Panc1 (cell line): ENCODE data around the gene CYSTM1. TPM values are rescaled to one million over a fixed set of nuclear protein-coding genes. Genes with fewer than 3 reads are reported as not detected.

Experiments
- ATAC-seq: fragments of 200-7000 bp; cut with Tn5 transposase; 2 replicates; pipeline ENCODE4 v1.9.1; 2020; ENCODE audit warnings: mild to moderate bottlenecking, moderate library complexity
- BruUV-seq: library from RNA; stranded (reverse); fragments of 400-500 nt; replicated peaks from 2 replicates; lab custom pipeline; 2021; lab: Mats Ljungman, UMichigan
- CTCF ChIA-PET: fragments of 300-600 bp; sonication (Branson Sonifier 250); formaldehyde crosslinking; loops from one replicate; lab custom pipeline; 2022; ENCODE audit warnings: antibody characterized with exemption; lab: Charles Lee
- POLR2A ChIA-PET: fragments of 300-600 bp; sonication (Branson Sonifier 250); formaldehyde crosslinking; loops from one replicate; lab custom pipeline; 2022; ENCODE audit warnings: antibody characterized with exemption; lab: Charles Lee
- DNase-seq: peaks from one replicate; pipeline ENCODE4 v3.0.0-alpha.2; 2010; ENCODE audit warnings: low read depth, low spot score
- H3K27ac ChIP-seq: 2 replicates; pipeline ENCODE4 v1.5.1; 2011; ENCODE audit warnings: mild to moderate bottlenecking, low read length, inconsistent platforms
- H3K27me3 ChIP-seq: fragments of 200-500 bp; sonication (Bioruptor generic); 2 replicates; pipeline ENCODE4 v1.6.0; 2014; ENCODE audit warnings: low read length, inconsistent platforms; ENCODE audit not compliant: control insufficient read depth, insufficient read depth
- H3K36me3 ChIP-seq: fragments of 200-500 bp; sonication (Bioruptor generic); 2 replicates; pipeline ENCODE4 v1.5.1; 2014; ENCODE audit warnings: inconsistent platforms, mild to moderate bottlenecking, low read length, moderate library complexity; ENCODE audit not compliant: control insufficient read depth, insufficient read depth
- H3K4me1 ChIP-seq: 2 replicates; pipeline ENCODE4 v1.5.1; 2011; ENCODE audit warnings: inconsistent platforms, mild to moderate bottlenecking, low read length, moderate library complexity; ENCODE audit not compliant: control insufficient read depth, insufficient read depth
- H3K4me3 ChIP-seq, 2 experiments: 2 replicates each; pipeline ENCODE4 v1.5.1; 2011 to 2012; ENCODE audit warnings: low read depth in 2 of 2, low read length in 2 of 2, mild to moderate bottlenecking in 2 of 2, inconsistent platforms in 1 of 2, moderate library complexity in 1 of 2
- H3K9me3 ChIP-seq: fragments of 200-500 bp; sonication (Bioruptor generic); 2 replicates; pipeline ENCODE4 v1.5.1; 2014; ENCODE audit warnings: low read depth, mild to moderate bottlenecking, inconsistent platforms, low read length, moderate library complexity; ENCODE audit not compliant: control insufficient read depth, insufficient read depth
- CTCF ChIP-seq: fragments of 450-650 bp; IDR thresholded peaks from 2 replicates; pipeline ENCODE4 v1.5.1; 2017; ENCODE audit warnings: mild to moderate bottlenecking
- POLR2AphosphoS5 ChIP-seq: IDR thresholded peaks from 2 replicates; pipeline ENCODE4 v1.6.1; 2012; ENCODE audit warnings: mild to moderate bottlenecking, low read depth, low read length, moderate library complexity
- REST ChIP-seq, 2 experiments: IDR thresholded peaks; 2 replicates each; pipeline ENCODE4 v1.6.1; 2011 to 2012; ENCODE audit warnings: low read depth in 2 of 2, control low read depth in 1 of 2, low read length in 1 of 2, mild to moderate bottlenecking in 1 of 2, moderate library complexity in 1 of 2; ENCODE audit not compliant: insufficient read depth in 1 of 2
- SIN3A ChIP-seq: IDR thresholded peaks from 2 replicates; pipeline ENCODE4 v1.6.1; 2012; ENCODE audit warnings: low read depth, mild to moderate bottlenecking, low read length, moderate library complexity, borderline replicate concordance; ENCODE audit not compliant: insufficient read depth
- TCF7L2 ChIP-seq: IDR thresholded peaks from 2 replicates; pipeline ENCODE4 v1.6.1; 2011; ENCODE audit warnings: mild to moderate bottlenecking, low read depth, low read length, inconsistent platforms
- in situ Hi-C: cut with HindIII; loops from 2 replicates; pipeline ENCODE4 v1.10.0; 2016; ENCODE audit warnings: low sequenced_read_pairs, low pct_unique_long_range_greater_than_20kb
- intact Hi-C: fragments of 100-400 bp; cut with micrococcal nuclease; formaldehyde crosslinking; loops from one replicate; pipeline ENCODE4 v1.10.0; 2022; ENCODE audit not compliant: unreplicated experiment
- total RNA-seq: library from RNA; stranded (reverse); gene quantifications from one replicate; pipeline ENCODE4 v1.2.1, GENCODE V29; 2021; ENCODE audit not compliant: unreplicated experiment

CYSTM1 gene
- total RNA-seq, 1 experiment from 2014 or later = 126 TPM

DNA sequence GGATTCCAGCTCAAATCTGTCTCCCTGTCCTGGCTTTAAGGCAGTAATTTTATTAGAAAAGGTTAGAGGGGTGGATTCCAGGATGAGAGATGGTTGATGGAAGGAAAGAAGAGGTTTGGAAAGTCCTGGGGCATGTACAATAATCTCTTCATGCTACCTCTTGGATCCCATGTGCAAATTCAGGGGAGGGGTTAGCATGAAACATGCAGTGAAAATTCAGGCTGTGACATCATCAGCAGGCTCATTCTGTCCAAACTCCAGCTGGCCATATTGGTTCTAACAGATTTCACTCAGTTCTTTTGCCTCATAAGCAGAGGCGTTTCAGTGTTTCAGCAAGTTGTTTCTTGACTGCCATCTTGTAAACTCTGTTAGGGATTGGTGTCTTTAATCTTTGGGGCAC lies 55.4 kb downstream of the CYSTM1 start:
- CTCF ChIA-PET = no interaction called here
- in situ Hi-C loops = no loop called here

DNA sequence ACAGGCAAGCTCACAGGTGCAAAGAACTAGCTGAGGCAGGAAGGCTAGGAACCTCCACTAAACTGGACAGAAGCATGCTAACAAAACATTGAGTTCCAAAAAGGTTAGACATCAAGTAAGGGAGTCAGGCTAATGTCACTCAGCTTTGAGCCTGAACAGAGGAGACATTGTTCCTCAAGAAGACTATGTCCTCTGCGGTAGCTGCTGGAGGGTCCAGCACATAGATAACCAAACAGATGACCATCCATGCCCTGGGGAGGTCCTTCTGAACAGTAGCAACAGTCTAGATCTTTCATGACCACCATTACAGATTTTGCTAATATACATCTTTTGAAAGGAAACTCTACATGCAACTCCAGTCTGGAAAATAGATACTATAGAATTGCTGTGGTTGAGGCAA lies 57.7 kb downstream of the CYSTM1 start:
- H3K4me1 ChIP-seq = no peaks in the 10 kb centered on the region
- no peak overlapping the region for H3K27ac ChIP-seq
- ChIA-PET POLR2A (no interaction called here), CTCF (no interaction called here)
- H3K9me3 ChIP-seq = no peaks in the 10 kb centered on the region
- no peaks in the 10 kb centered on the region for H3K36me3 ChIP-seq
- no peak overlapping the region for H3K4me3 ChIP-seq
- ATAC-seq (no peak), DNase-seq (no peak)
- BruUV-seq = no TSS peak
- TF ChIP-seq REST (IDR thresholded peaks at IDR 0.05; ENCODE audit: insufficient read depth in 1 of 2, low read depth in 2 of 2, low read length in 1 of 2) (no peak), TCF7L2 (no peak), CTCF (no peak), SIN3A (no peak), POLR2AphosphoS5 (no peak)
- intact Hi-C loops = no loop called here
- no peaks in the 10 kb centered on the region for H3K27me3 ChIP-seq
- in situ Hi-C loops = no loop called here

More for the DNA sequence above, 55.4 kb downstream of the CYSTM1 start:
- Histone ChIP-seq H3K4me1 (no peaks in the 10 kb centered on the region), H3K36me3 (no peaks in the 10 kb centered on the region), H3K9me3 (no peaks in the 10 kb centered on the region), H3K4me3 (no peak overlapping the region), H3K27me3 (no peaks in the 10 kb centered on the region), H3K27ac (no peak overlapping the region)
- DNase-seq (no peak), ATAC-seq (no peak)
- no peak for TF ChIP-seq SIN3A
- POLR2A ChIA-PET = no interaction called here
- BruUV-seq = no TSS peak
- intact Hi-C loops = no loop called here

DNA sequence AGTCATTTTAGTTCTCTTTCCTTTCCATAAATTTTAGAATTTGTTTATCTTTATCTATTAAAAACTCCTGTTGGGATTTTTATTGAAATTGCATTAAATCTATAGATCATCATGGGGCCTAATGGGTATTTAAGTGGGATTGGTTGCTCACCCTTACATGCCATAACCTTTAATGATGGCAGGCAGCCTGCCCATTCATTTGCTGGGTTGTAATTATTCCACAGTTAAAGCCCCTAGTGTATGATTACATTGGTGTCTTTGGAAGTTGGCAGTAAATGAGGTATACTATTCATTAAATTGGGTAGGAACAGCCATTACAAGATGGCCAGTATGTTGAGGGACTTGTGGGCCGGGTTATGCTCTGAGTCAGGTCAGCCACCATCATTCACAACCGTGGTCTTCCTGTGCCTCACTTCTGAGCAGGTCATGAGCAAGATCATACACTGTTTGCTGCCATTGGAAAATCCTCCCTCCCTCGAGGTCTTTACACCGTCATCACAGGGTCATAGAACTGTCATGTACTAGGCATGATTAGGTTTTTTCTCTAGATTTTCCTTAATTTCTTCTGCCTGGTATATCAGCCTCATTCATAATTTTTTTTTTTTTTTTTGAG lies 59.5 kb downstream of the CYSTM1 start:
- Histone ChIP-seq H3K36me3 (no peaks in the 10 kb centered on the region), H3K4me3 (no peak overlapping the region), H3K4me1 (no peaks in the 10 kb centered on the region), H3K27me3 (no peaks in the 10 kb centered on the region), H3K9me3 (no peaks in the 10 kb centered on the region), H3K27ac (no peak overlapping the region)
- TF ChIP-seq CTCF (no peak), REST (IDR thresholded peaks at IDR 0.05; ENCODE audit: insufficient read depth in 1 of 2, low read depth in 2 of 2, low read length in 1 of 2) (no peak), SIN3A (no peak), TCF7L2 (no peak), POLR2AphosphoS5 (no peak)
- no peak for DNase-seq
- no TSS peak for BruUV-seq
- CTCF ChIA-PET = no interaction called here
- POLR2A ChIA-PET = no interaction called here
- in situ Hi-C loops = no loop called here
- intact Hi-C loops = no loop called here
- ATAC-seq = no peak
